Embryonic facial prominence (tissue), 1 donor: ENCODE measurements around the gene CEACAM16.
A peak's percentile ranks its signal among the peaks of the same experiment; 100 is the strongest.

Experiments
- DNase-seq: peaks from one replicate; pipeline ENCODE4 v3.0.0-alpha.2; 2016; ENCODE audit errors: extremely low spot score

CEACAM16 gene

DNA sequence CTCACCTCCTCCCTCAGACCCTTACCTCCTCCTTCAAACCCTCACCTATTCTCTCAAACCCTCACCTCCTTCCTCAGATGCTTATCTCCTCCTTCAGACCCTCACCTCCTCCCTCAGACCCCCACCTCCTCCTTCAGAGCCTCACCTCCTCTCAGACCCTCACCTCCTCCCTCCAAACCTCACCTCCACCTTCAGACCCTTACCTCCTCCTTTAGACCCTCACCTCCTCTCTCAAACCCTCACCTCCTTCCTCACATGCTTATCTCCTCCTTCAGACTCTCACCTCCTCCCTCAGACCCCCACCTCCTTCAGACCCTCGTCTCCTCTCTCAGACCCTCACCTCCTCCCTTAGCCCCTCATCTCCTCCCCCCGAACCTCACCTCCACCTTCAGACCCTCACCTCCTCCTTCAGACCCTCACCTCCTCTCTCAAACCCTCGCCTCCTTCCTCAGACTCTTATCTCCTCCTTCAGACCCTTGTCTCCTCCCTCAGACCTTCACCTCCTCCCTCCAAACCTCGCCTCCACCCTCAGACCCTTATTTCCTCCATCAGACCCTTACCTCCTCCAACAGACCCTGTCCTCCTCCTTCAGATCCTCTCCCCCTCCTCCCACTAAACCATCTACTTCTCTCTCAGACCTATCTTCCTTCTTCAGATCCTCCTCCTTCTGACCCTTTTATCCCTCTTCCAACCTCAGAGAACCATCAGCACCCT, 47.1 kb downstream of the CEACAM16 start:
- DNase-seq, result no peak

DNA sequence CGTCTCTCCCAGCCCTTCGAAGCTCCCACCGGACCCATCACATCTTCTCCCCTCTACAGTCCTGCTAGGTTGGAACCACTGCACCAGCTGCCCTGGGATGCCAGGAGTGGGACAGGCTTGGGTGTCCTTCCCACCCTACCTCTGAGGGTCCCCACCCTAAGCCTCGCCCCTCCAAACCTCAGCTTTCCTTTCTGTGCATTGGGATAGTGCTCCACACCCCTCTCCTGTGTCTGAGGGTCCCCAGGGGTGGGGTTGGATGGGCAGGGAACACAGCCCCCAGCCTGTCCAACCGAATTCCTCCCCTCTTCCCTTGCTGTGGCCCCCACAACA, 47.6 kb downstream of the CEACAM16 start:
- no peak for DNase-seq

- no peak for DNase-seq
Observed at GRCh38 chr19:44746946-44747738, 48.2 kb downstream of the CEACAM16 start.

- DNase-seq, result no peak
Observed at GRCh38 chr19:44747739-44748425, 48.9 kb downstream of the CEACAM16 start.

DNA sequence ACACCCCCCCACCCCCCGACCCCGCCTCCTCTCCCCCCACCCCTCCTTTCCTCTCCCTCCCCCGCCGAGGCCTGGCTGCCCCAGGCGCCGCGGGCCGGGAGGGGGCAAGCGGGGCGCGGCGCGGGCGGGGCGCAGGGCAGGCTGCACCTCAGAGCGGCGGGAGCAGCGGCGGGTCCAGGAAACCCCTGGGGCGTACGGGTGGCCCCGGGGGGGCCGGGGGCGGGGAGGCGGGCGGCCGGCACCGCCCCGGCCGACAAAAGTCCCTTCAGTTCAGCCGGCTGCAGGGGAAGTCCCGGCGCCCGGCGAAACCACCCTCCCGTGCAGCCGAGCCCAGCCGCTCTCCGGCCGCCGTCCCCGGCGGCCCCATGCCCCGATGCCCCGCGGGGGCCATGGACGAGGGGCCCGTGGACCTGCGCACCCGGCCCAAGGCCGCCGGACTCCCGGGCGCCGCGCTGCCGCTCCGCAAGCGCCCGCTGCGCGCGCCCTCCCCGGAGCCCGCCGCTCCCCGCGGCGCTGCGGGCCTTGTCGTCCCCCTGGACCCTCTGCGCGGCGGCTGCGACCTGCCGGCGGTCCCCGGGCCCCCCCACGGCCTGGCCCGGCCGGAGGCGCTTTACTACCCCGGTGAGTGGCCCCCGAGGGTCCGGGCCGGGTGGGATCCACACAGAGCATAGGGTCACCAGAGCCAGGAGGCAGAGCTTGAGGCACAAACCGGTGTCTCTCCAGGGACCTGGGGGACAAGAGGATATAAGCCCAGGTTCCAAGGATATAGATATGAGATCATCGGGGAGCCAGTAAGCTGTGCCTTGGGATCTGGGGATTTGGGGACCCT, 49.7 kb downstream of the CEACAM16 start, which contains the start of gene BCL3:
TSS of gene BCL3 (plus strand) at position 283 of the 829 bp plus-strand sequence. CDS start at position 366, 83 bp downstream.
- no peak for DNase-seq

- DNase-seq, result no peak
Observed at GRCh38 chr19:44749292-44749691, 50.3 kb downstream of the CEACAM16 start.

- no peak for DNase-seq
Observed at GRCh38 chr19:44749994-44750393, 51.0 kb downstream of the CEACAM16 start.

DNA sequence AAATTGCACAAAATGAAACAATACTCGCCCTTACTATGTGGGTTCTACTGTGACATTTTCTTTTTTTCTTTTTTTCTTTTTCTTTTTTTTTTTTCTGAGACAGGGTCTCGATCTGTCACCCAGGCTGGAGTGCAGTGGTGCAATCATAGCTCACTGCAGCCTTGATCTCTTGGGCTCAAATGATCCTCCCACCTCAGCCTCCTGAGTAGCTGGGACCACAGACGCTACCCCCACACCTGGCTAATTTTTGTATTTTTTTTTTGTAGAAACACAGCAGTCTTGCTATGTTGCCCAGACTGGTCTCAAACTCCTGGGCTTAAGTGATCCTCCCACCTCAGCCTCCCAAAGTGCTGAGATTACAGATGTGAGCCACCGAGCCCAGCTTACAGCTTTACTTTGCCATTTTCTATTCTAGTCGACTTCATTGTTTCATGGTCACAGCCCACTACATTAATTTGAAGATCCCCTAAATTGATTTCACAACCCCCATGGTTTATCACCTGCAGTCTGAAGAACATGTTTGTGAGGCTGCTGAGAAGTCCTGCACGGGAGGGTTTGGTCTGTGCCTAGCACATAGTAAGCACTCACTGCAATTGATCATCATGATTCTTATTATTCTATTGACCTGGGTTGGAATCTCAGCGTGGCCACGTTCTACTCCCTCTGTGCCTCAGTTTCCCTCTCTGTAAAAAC, 53.3 kb downstream of the CEACAM16 start:
- DNase-seq, result no peak

DNA sequence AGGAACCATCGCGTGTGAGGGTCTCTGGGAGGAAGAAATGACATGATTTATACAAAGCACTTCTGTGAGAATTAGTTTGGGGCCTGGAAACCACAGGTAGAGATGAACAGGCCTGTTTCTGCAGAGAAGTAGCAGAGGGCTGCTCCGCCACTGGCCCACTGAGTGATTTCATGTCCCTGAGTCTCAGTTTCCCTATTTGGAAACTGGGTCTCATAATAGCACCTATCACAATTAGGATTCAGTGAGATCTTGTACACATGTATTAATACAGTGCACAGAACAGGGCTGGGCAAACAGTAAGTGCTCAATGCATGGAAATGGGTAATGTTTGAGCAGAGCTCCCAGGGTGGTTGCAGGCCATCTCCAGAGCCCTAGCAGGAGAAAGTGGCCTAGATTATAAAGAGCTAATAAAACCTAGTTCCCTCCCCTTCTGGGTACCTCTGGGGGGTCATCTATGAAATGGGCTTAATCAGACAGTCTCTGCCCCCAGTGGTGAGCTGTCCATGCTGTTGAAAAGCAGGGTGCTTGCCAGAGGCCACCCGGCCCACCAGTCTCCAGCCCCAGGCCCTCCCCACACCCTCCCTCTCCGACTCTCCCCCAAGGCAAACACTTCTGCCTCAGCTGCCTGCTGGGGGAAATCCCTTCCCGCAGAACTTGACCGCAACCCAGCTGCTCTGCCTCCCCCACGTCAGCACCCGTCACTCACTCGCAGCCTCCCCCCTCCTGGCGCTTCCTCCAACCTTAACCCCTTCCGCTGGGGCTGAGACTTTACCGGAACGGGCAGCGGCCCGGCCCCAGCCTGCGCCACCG, 54.1 kb downstream of the CEACAM16 start:
- DNase-seq, result peak; percentile 72

DNA sequence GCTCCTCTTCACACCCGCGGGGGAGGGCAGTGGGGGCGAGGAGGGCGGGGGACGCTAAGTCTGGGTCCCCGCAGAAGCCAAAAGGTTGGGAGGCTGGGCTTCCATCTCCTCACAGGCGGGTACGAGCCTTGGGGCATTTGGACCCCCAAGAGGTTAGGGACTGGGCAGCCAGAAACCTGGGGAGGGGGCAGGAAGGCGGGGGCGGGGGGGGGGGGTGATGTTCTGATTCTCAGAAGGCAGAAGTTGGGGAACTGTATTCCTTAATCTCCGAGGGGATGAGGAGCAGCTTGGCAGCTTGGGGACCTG, 54.6 kb downstream of the CEACAM16 start:
- DNase-seq, result no peak

DNA sequence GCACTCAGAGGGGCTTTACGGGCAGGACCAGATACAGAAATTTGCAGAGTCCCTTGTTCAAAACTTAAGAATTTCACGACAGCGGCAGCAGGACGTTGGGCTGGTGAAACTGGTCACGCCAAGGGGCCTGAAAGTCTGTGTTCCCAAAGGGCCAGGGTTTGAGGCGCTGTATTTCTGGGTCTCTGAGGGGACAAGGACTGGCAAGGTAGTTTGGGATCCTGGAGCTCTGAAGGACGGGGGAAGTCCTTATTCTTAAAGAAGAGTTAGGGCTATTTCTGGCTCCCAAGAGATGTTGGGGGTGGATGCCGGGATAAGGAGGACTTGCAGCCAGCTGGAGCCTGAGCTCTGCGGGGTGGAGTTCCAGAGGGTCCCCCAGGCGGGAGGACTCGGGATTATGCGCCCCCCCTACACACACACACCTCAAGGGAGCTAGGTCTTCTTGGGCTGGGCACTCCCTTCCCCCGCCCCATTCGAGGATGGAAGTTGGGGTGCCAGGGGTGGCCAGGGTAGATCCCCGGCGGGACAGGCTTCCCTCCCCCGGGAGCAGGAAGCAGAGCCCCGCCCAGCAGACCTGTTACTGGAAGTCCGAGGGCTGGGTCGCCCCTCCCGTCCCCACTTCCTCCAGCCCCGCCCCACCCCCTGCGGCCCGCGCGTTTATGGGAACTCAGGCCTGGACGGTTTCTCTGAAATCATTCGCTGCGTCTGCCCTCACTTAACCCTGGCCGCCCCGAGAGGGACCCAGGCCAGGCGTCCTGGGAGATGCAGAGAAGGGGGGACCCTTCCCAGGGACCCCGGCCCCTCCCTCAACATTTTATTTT, 55.2 kb downstream of the CEACAM16 start:
- no peak for DNase-seq

DNA sequence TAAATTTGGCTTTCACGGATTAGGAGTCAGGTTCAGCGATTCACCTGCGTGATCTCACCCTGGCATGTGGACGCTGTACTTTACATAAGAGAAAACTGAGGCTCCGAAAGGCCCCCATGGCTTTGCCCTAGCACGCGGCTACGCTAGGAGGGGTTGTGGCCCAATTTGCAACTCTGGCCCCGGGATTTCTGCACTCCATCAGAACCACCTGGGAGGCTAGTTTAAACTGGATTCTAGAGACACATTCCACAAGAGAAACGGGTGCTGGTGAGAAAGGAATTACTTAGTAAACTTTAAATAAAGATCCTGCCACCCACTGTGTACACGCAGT, 55.8 kb downstream of the CEACAM16 start:
- no peak for DNase-seq

- no peak for DNase-seq
Observed at GRCh38 chr19:44755219-44755618, 56.3 kb downstream of the CEACAM16 start.

GRCh38 chr19:44756089-44756562, 57.2 kb downstream of the CEACAM16 start:
- DNase-seq, result no peak

- DNase-seq, result no peak
Observed at GRCh38 chr19:44757057-44757734, 58.2 kb downstream of the CEACAM16 start.

DNA sequence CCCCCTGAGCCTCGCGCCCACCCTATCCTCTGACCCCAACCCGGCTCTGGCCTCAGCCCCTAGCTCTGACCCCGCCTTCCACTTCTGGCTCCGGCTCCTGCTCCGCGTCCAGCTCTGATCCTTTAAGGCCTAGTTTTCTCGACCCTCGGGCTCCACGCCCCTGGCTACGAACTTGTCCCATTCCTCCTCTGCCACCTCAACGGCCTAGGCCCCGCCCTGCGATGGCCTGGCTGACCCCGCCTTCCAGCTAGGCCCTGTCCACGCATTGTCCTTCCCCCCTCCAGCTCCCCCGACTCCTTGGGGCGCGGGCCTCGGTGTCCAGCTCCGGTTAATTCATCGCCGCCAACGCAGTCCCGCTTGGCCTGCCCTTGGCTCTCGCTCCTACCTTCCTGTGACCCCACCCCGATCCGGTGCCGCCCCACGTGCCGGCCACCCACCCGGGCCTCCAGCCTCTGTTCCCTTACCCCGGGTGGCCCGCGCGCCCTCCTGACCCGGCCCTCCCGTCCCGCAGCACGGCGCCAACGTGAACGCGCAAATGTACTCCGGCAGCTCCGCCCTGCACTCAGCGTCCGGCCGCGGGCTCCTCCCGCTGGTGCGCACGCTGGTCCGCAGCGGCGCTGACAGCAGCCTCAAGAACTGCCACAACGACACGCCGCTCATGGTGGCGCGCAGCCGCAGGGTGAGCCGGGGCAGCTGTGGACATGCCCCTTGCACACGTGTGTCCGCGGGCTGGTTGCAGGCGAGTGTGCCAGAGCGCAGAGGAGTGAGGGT, 59.0 kb downstream of the CEACAM16 start:
- no peak for DNase-seq

- no peak for DNase-seq
Observed at GRCh38 chr19:44758596-44758995, 59.6 kb downstream of the CEACAM16 start.

DNA sequence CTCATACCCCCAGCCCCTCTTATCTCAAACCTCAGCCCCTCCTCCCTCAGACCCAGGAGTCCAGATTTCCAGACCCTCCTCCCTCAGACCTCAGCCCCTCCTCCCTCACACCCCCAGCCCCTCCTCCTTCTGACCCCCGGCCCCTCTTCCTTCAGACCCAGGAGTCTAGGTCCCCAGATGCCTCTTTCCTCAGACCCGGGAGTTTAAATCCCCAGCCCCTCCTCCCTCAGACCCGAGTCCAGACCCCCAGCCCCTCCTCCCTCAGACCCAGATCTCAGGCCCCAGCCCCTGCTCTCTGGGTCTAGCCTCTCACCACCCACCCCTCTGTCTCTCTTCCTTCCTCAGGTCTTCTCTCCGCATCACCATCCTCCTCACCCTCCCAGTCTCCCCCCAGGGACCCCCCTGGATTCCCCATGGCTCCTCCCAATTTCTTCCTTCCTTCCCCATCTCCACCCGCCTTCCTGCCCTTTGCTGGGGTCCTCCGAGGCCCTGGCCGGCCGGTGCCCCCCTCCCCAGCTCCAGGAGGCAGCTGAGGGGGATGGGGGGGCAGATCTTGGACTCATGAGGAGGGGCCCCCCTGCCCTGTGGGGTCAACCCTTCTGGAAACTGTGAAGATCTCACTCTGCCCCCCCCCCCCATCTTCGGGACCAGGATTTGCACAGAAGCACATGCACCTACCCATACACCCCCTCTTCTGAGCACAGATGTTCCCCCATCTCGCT, 60.3 kb downstream of the CEACAM16 start:
- DNase-seq, result no peak
